GM18868 (cell line): Measurements from ENCODE around the gene COX17.

Experiments
- ATAC-seq: cut with Tn5 transposase; IDR thresholded peaks from one replicate; pipeline ENCODE4 v1.9.1; 2021; ENCODE audit warnings: mild to moderate bottlenecking, moderate library complexity; ENCODE audit not compliant: unreplicated experiment

COX17 gene

DNA sequence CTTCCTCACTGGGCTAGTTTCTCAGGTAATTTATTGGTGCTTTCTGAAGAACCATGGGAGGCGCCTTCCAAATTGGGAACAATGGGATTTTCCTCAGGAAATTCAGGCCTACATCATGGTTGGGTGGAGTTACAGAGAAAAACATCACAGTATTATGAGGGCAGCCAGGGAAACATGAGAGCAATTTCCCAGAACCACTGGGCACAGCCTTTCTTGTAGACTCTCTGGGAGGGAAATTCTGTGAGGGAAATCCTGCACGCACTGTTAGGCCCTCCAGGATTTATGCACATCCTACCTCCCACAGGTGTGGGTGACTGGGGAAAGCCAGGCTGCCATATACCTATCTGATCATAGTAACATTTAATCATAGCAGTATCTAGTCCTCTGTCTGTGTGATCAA is 30.0 kb downstream of the COX17 start:
- ATAC-seq, result no peak

- ATAC-seq, result no peak
These were observed 31.4 kb downstream of the COX17 start for GRCh38 chr3:119645813-119646212.

- no peak for ATAC-seq
These were observed 32.7 kb downstream of the COX17 start for GRCh38 chr3:119644481-119644880.

GRCh38 chr3:119643528-119643927 is 33.7 kb downstream of the COX17 start:
- no peak for ATAC-seq

DNA sequence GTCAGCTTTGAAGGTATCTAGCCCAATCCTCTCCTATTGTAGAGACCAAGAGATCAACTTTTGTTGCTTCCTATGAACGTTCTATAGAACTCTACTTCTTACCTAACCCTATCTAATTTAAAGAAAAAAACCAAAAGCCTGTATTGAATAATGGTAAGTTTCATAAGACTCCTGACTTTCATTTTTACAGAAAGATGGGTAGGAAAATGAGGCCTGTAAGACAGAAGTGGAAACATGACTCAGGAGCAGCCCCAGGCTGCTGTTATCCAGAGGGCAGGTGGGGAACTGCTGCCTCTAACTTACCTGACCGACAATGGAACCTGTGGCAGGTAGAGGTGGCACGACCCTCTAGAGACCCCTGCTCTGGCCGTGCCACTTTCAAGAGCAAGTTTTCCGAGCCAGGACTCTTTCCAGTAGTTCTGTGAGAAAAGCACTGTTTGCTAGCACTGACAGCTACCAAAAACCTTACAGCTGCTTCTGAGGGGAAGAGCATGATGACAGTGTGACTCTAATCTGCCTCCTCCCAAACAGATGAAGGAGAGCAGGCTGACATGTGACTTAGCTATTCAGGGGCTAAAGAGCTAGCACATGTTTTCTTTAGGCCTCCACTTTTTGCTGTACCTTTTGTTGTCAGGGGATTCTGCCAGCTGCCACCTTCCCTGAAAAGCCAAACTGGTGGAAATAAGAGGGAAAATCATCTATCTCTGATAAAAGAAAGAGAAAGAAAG is 34.3 kb downstream of the COX17 start:
- no peak for ATAC-seq

- ATAC-seq, result no peak
These were observed 35.8 kb downstream of the COX17 start for GRCh38 chr3:119641416-119641815.

DNA sequence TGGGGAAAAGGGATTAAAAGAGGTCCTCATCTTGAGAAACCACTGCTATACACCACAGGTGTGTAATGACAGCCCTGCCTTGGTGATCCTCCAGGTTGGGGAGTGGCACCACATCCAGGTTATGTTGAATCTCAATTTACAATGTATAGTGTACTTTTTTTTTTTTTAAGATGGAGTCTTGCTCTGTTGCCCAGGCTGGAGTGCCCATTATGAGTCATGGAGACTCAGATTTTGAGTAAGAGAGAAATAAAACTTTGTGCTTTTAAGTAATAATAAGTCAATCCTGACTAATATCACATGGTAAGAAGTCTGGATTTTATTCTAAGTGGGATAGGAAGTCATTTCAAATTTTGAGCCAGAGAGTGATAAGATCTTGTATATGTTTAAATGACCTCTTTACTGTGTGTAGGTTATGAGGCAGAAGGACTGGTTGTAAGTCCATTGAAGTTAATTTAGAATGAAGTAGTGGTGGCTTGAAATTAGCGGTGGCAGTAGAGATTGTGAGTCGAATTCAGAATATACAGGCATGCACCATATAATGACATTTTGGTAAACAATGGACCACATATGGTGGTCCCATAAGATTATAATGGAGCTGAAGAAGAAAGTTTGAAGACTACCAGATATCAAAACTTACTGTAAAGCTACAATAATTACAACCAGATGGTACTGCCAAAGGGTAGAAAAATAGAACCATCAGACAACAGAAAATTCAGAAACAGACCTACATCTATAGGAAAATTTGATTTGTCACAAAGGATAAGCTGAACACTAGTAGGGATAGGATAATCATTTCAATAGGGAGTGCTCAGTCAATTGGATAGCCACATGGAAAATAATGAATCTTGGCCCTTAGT is 37.5 kb downstream of the COX17 start:
- ATAC-seq, result peak; percentile 16

GRCh38 chr3:119637679-119638477 is 39.3 kb downstream of the COX17 start:
- ATAC-seq, result peak; percentile 40

GRCh38 chr3:119636891-119637611 is 40.2 kb downstream of the COX17 start:
- no peak for ATAC-seq

- no peak for ATAC-seq
These were observed 41.0 kb downstream of the COX17 start for GRCh38 chr3:119636249-119636648.

DNA sequence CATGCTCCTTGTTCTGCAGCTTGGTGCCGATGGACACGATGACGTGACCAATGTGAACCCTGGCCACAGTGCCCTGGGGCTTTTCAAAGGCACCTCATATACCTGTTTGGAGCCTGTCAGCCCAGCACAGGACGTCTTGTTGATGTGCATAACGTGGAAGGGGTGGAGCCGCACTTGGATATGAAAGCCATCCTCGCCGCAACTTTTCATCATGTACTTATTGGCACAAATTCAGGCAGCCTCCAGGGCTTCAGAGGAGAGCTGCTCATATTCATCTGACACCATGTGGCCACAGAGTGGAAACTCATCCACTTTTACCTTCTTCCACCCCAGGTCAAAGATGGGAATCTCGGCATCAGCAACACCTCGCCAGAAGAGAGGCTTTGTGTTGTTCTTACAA is 41.5 kb downstream of the COX17 start:
- no peak for ATAC-seq

DNA sequence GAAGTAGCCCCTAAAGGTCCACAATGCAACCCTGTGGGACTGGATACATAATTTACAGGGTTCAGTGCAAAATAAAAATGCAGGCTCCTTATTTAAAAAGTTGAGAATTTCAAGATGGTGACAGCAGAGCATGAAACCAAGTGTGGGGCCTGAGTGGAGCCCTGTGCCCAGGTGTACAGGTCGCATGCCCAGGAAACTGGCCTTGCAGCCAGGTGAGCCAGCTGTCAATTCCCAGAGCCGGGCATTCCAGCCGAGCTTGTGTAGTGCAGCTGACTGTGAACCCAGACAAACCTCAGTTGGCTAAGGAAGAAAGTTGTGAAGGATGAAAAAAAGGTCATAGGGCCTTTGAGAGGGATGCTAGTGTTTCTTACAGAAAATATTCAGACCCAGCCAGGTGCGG is 44.4 kb downstream of the COX17 start:
- no peak for ATAC-seq

DNA sequence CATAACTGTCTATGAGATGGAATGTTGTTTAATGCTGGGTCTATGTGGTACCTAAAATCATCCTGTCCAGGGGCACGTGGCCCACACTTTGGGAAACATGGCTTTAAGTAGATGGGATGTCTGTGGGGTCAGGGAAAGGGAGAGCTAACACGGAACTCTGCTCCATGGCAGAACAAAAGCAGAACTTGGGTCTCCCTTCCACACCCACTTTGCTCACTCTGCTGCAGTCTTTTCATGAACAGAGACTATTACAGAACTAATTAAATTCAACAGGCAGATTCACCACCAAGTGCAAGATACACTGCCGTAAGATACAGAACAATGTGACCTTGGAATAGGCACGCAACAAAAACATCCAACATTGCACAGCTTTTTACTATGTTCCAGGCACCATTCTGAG is 45.0 kb downstream of the COX17 start:
- ATAC-seq, result no peak

GRCh38 chr3:119631516-119631915 is 45.7 kb downstream of the COX17 start:
- ATAC-seq, result no peak

DNA sequence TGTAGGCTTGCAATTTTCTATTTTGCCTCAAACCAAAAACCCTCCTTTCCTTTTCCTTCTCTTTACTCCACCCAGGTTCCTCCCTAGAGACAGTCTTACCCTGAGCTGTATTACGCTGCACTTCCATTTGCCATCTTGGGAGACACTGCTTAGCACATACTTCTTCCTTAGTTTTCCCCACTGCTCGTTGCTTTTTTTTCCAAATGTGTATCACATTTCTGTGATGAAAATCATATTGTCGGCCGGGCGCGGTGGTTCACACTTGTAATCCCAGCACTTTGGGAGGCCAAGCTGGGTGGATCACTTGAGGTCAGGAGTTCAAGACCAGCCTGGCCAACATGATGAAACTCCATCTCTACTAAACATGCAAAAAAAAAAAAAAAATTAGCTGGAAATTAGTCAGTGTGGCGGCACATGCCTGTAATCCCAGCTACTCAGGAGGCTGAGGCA is 46.3 kb downstream of the COX17 start:
- no peak for ATAC-seq

GRCh38 chr3:119630128-119630879 is 46.9 kb downstream of the COX17 start:
- ATAC-seq, result no peak

DNA sequence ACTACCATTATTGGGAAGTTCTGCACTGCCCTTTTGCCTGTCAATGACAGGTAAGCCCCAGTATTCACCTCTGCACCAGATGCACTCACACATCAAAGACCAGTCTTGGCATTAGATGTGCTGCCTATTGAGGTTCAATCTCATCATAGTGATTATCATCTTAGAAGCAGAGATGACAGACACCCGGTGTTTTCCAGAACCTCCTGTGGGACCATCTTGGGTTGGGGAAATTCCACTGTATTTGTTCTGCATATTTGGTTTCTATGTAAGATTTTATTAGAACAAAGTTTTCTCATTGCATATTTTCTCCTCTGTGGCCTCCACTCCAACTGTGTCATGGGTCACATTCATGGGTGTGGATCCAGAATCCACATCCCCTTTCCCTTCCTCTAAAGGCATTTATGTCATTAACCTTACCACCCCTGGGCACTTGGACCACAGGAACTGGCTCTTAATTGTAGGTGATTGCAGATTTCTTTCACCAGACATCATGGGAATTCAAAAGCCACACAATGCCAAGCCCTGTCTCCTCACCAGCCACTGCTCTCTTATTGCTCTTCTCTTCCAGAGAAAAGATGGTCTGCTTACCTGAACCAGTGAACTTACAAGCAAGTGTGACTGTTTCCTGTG is 48.3 kb downstream of the COX17 start:
- peak; percentile 40 for ATAC-seq

- peak; percentile 74 for ATAC-seq
These were observed 48.8 kb downstream of the COX17 start for GRCh38 chr3:119628390-119628789.

- peak; percentile 29 for ATAC-seq
These were observed 49.7 kb downstream of the COX17 start for GRCh38 chr3:119627461-119627860.
